Mucosa of descending colon (tissue), 3 donors: Measurements from ENCODE around the gene NLGN4Y. TPM values are rescaled to one million over a fixed set of nuclear protein-coding genes. Genes with fewer than 3 reads are reported as not detected.

Experiments used
- ATAC-seq: fragments of 200-7000 bp; cut with Tn5 transposase; one replicate; pipeline ENCODE4 v1.9.1; 2020; ENCODE audit warnings: mild to moderate bottlenecking, moderate library complexity
- DNase-seq, 3 donors: peaks; one replicate each; pipeline ENCODE4 v3.0.0-alpha.2; 2020
- H3K36me3 ChIP-seq: fragments of 200-600 bp; one replicate; pipeline ENCODE4 v1.8.0; 2021; ENCODE audit warnings: low read depth, mild to moderate bottlenecking
- H3K4me1 ChIP-seq: fragments of 200-600 bp; one replicate; pipeline ENCODE4 v1.8.0; 2021; ENCODE audit warnings: low read depth, mild to moderate bottlenecking
- H3K4me3 ChIP-seq: fragments of 200-600 bp; one replicate; pipeline ENCODE4 v1.8.0; 2021; ENCODE audit warnings: mild to moderate bottlenecking
- H3K9me3 ChIP-seq: fragments of 200-600 bp; one replicate; pipeline ENCODE4 v1.8.0; 2021; ENCODE audit warnings: mild to moderate bottlenecking
- intact Hi-C, 2 donors: fragments of 100-400 bp; cut with DNase I in 1 of 2; cut with micrococcal nuclease in 1 of 2; formaldehyde crosslinking; loops; one replicate each; pipeline versions ENCODE4 v1.11.0 to v1.11.1; 2022; cut with DNase I, micrococcal nuclease
- long read RNA-seq, 2 donors: library from polyadenylated mRNA; unstranded; transcript quantifications; one replicate each; pipeline ENCODE4 v2.0.0, GENCODE V29; 2019 to 2021
- total RNA-seq, 3 donors: library from RNA; stranded (reverse); fragmentation: NEBNext Ultra II Directional in 2 of 3; extraction: Animal tissue kit (Norgen Biotek cat#: 25700) in 2 of 3; gene quantifications; one replicate each; pipeline versions ENCODE4 v1.2.1 to v1.2.4, GENCODE V29; 2021 to 2023
- TF ChIP-seq, protein P1 (sequence below): fragments of 200-600 bp; IDR thresholded peaks from one replicate; pipeline ENCODE4 v1.8.0; 2022; ENCODE audit warnings: antibody characterized with exemption, mild to moderate bottlenecking
- donor health status: DM: no; HTN: no; CAD: no; lungs with moderate emphysema.
- donor health status: DM: no; HTN: no; CAD: no.
- donor health status: DM: no; HTN: yes; CAD: no.

Gene NLGN4Y
- 10 to 100 TPM in 1 of 3 donors, 1 to 10 TPM in 1, not detected in 1; 1.3 to 15.0 TPM for total RNA-seq
- long read RNA-seq, donor 1, full-length matches to known transcripts: 2 of 7 reads
- long read RNA-seq, donor 1, partial matches to known transcripts: 1 of 7 reads
- long read RNA-seq, donor 1, other reads (novel, unspliced or antisense): 4 of 7 reads
- long read RNA-seq, donor 2: 0 reads

GRCh38 chrY:14524272-14525231 is at the start of gene NLGN4Y:
Gene NLGN4Y, plus strand, starts transcription at chrY:14524529. Its CDS starts 97,591 bp downstream, at chrY:14622120.
- no peaks in the 10 kb centered on the region for H3K9me3 ChIP-seq
- no peak for ATAC-seq
- H3K36me3 ChIP-seq: no peaks in the 10 kb centered on the region
- TF ChIP-seq, protein P1, sequence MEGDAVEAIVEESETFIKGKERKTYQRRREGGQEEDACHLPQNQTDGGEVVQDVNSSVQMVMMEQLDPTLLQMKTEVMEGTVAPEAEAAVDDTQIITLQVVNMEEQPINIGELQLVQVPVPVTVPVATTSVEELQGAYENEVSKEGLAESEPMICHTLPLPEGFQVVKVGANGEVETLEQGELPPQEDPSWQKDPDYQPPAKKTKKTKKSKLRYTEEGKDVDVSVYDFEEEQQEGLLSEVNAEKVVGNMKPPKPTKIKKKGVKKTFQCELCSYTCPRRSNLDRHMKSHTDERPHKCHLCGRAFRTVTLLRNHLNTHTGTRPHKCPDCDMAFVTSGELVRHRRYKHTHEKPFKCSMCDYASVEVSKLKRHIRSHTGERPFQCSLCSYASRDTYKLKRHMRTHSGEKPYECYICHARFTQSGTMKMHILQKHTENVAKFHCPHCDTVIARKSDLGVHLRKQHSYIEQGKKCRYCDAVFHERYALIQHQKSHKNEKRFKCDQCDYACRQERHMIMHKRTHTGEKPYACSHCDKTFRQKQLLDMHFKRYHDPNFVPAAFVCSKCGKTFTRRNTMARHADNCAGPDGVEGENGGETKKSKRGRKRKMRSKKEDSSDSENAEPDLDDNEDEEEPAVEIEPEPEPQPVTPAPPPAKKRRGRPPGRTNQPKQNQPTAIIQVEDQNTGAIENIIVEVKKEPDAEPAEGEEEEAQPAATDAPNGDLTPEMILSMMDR: no peak
- peak in 1 of 3 donors; percentile 3 for DNase-seq
- H3K4me3 ChIP-seq: no peak within 1 kb of the TSS
- intact Hi-C loops: no loop called here
- H3K4me1 ChIP-seq: no peaks in the 10 kb centered on the region

DNA sequence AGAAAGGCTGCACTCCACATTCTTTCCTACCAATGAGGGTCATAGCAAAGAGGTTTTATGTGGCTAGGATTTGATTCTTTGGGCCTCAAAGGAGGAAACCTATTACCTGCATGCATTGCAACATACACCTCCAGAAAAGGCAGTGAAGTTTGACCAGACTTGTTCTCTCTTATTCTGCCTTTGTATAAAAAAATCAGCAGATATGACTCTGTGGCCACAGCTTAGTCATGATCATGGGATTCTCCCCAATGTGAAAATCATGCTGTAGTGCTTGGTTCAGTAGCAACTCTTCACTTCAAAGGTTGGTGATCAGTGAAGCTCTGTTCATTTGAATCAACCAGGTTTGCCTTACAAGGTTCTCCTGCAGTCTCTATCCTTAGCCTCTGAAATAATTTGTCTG is 38.4 kb upstream of the NLGN4Y start:
- Histone ChIP-seq H3K9me3 (no peaks in the 10 kb centered on the region), H3K4me1 (no peaks in the 10 kb centered on the region), H3K36me3 (no peaks in the 10 kb centered on the region), H3K4me3 (no peak overlapping the region)
- TF ChIP-seq, protein P1: no peak
- intact Hi-C loops: no loop called here
- no peak for ATAC-seq
- no peak for DNase-seq

DNA sequence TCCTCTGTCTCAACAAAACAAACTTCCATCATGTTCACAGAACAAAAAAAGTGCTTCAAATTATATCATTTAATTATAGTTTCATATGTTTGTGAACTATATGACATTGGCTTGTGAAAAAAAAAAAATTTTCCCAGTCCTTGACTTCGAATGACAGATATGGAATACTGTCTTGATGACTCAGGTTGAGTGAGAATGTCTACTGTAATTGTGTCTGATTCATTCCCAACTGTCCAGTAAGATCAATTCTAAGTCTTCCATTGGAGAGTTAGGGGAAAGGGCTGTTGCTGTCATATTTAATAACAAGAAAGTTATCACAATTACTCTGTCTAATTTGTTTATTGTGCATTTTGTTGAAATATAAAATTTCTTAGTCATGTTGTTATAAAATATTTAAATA is 34.1 kb upstream of the NLGN4Y start:
- Histone ChIP-seq H3K4me3 (no peak overlapping the region), H3K36me3 (no peaks in the 10 kb centered on the region), H3K4me1 (no peaks in the 10 kb centered on the region), H3K9me3 (no peaks in the 10 kb centered on the region)
- intact Hi-C loops: no loop called here
- DNase-seq (no peak), ATAC-seq (no peak)
- TF ChIP-seq, protein P1: no peak

GRCh38 chrY:14498071-14498470 is 26.3 kb upstream of the NLGN4Y start:
- Histone ChIP-seq H3K4me3 (no peak overlapping the region), H3K9me3 (no peaks in the 10 kb centered on the region), H3K36me3 (no peaks in the 10 kb centered on the region), H3K4me1 (no peaks in the 10 kb centered on the region)
- TF ChIP-seq, protein P1: no peak
- ATAC-seq (no peak), DNase-seq (no peak)
- intact Hi-C loops: no loop called here

- no peak for ATAC-seq
- intact Hi-C loops: no loop called here
- TF ChIP-seq, protein P1: no peak
These were observed 19.7 kb upstream of the NLGN4Y start for GRCh38 chrY:14504592-14504991.

More at GRCh38 chrY:14504592-14504991, 19.7 kb upstream of the NLGN4Y start:
- H3K4me3 ChIP-seq: no peak overlapping the region
- DNase-seq: no peak
- H3K36me3 ChIP-seq: no peaks in the 10 kb centered on the region
- no peaks in the 10 kb centered on the region for H3K9me3 ChIP-seq
- H3K4me1 ChIP-seq: no peaks in the 10 kb centered on the region
